HEK293T (cell line): Measurements from ENCODE around the gene TMEM167B.

Experiments
- CTCF ChIA-PET: fragments of 350-600 bp; formaldehyde crosslinking; extraction: SDS; loops from one replicate; lab custom pipeline; 2021; ENCODE audit warnings: antibody characterized with exemption, inconsistent platforms; lab: Yijun Ruan, JAX
- POLR2A ChIA-PET: fragments of 350-600 bp; formaldehyde crosslinking; extraction: SDS; loops from one replicate; lab custom pipeline; 2020; ENCODE audit warnings: antibody characterized with exemption, inconsistent platforms; lab: Yijun Ruan, JAX
- DNase-seq: peaks from one replicate; pipeline ENCODE4 v3.0.0; 2012; ENCODE audit warnings: mixed read lengths; ENCODE audit errors: extremely low spot score
- ARNT ChIP-seq: fragments of 450-650 bp; IDR thresholded peaks from 2 replicates; pipeline ENCODE4 v1.6.1; 2017; ENCODE audit warnings: mild to moderate bottlenecking
- BHLHE40 ChIP-seq: fragments of 450-650 bp; IDR thresholded peaks from 2 replicates; pipeline ENCODE4 v1.6.1; 2016; ENCODE audit warnings: mild to moderate bottlenecking, moderate library complexity, borderline replicate concordance
- CTBP1 ChIP-seq: fragments of 450-650 bp; IDR thresholded peaks from 2 replicates; pipeline ENCODE4 v1.6.1; 2016; ENCODE audit warnings: borderline replicate concordance
- ELF4 ChIP-seq: fragments of 450-650 bp; IDR thresholded peaks from 2 replicates; pipeline ENCODE4 v1.6.1; 2017; ENCODE audit warnings: antibody characterized with exemption
- FOXA1 ChIP-seq: fragments of 450-650 bp; IDR thresholded peaks from 2 replicates; pipeline ENCODE4 v1.6.1; 2016; ENCODE audit warnings: mild to moderate bottlenecking
- FOXK2 ChIP-seq: fragments of 450-650 bp; IDR thresholded peaks from 2 replicates; pipeline ENCODE4 v1.6.1; 2016; ENCODE audit warnings: mild to moderate bottlenecking
- FOXM1 ChIP-seq: fragments of 450-650 bp; IDR thresholded peaks from 2 replicates; pipeline ENCODE4 v1.6.1; 2017; ENCODE audit warnings: mild to moderate bottlenecking, borderline replicate concordance
- HDGF ChIP-seq: fragments of 450-650 bp; IDR thresholded peaks from 2 replicates; pipeline ENCODE4 v1.6.1; 2017; ENCODE audit warnings: antibody characterized with exemption, borderline replicate concordance
- L3MBTL2 ChIP-seq: fragments of 450-650 bp; conservative IDR thresholded peaks from 2 replicates; pipeline ENCODE4 v1.6.1; 2016; ENCODE audit warnings: mild to moderate bottlenecking
- LEF1 ChIP-seq: fragments of 450-650 bp; IDR thresholded peaks from 2 replicates; pipeline ENCODE4 v1.6.1; 2017; ENCODE audit warnings: mild to moderate bottlenecking, borderline replicate concordance
- NFRKB ChIP-seq: fragments of 450-650 bp; IDR thresholded peaks from 2 replicates; pipeline ENCODE4 v1.6.1; 2016; ENCODE audit warnings: mild to moderate bottlenecking, moderate library complexity
- PKNOX1 ChIP-seq: fragments of 450-650 bp; IDR thresholded peaks from 2 replicates; pipeline ENCODE4 v1.6.1; 2016
- SP1 ChIP-seq: fragments of 450-650 bp; IDR thresholded peaks from 2 replicates; pipeline ENCODE4 v1.6.1; 2017
- SUZ12 ChIP-seq: fragments of 450-650 bp; IDR thresholded peaks from 2 replicates; pipeline ENCODE4 v1.6.1; 2016; ENCODE audit warnings: mild to moderate bottlenecking
- TARDBP ChIP-seq: fragments of 450-650 bp; IDR thresholded peaks from 2 replicates; pipeline ENCODE4 v1.6.1; 2016
- ZNF384 ChIP-seq: fragments of 450-650 bp; IDR thresholded peaks from 2 replicates; pipeline ENCODE4 v1.6.1; 2016

The TMEM167B gene

GRCh38 chr1:109078317-109078716 is 12.2 kb upstream of the TMEM167B start:
- no peak for DNase-seq
- POLR2A ChIA-PET: interaction anchor here (3.3 kb wide), 1 partner anchor 10 kb away, joined by 24 read pairs; no protein-coding TSS in a partner anchor
- TF ChIP-seq L3MBTL2: no peak
- no peak for TF ChIP-seq BHLHE40
- TF ChIP-seq LEF1: no peak
- no peak for TF ChIP-seq ARNT
- TF ChIP-seq SUZ12: no peak
- TF ChIP-seq NFRKB: no peak
- no peak for TF ChIP-seq PKNOX1
- TF ChIP-seq FOXA1: no peak
- no peak for TF ChIP-seq ELF4
- TF ChIP-seq TARDBP: no peak
- CTCF ChIA-PET: no interaction called here

DNA sequence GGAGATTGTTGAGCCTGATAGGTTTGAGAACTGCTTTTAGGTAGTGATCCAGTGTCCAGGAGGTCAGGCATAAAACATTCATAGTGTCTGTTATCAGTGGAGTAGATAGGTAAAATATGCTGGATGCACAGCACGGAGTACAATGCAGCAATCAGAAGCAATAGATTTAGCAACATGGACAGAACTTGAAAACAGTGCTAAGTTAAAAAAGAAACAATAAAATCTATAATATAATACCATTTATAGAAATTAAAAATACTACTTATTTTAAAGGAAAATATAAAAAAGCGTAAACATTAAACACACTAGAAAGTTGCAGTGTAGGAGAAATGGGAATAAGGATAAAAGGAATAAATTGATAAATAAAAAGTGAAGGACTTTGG is 11.3 kb upstream of the TMEM167B start:
- ChIA-PET POLR2A (no interaction called here), CTCF (no interaction called here)
- TF ChIP-seq ELF4 (no peak), CTBP1 (no peak), FOXM1 (no peak)
- no peak for DNase-seq

DNA sequence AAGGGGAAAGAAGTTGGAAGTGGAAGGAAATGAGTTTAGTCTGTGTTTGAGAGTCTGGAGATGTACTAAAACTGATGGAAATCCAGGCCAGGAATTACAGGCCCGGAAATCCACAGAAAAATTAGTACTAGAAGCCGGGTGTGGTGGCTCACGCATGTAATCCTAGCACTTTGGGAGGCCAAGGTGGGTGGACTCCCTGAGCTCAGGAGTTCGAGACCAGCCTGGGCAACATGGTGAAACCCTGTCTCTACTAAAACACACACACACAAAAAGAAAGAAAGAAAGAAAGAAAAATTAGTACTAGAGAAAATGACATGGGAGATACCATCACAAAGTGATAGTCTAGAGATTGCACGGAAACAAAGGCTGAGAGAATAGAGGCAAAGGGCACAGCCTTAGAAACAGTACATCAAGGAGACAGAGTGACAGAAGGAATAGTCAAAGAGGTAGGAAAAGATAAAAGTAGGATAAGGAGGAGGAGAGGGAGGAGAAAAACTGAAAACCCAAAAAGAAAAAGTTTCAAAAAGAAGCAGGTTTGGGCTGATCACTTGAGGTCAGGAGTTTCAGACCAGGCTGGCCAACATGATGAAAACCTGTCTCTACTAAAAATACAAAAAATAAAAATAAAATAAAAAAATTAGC is 10.0 kb upstream of the TMEM167B start:
- TF ChIP-seq FOXM1: no peak
- TF ChIP-seq TARDBP: no peak
- no peak for TF ChIP-seq LEF1
- TF ChIP-seq SUZ12: no peak
- TF ChIP-seq PKNOX1: no peak
- no peak for TF ChIP-seq ZNF384
- no peak for TF ChIP-seq BHLHE40
- TF ChIP-seq SP1: no peak
- ChIA-PET POLR2A (no interaction called here), CTCF (interaction anchor here (0.7 kb wide), 1 partner anchor 176 kb away, joined by 4 read pairs; no protein-coding TSS in a partner anchor)
- no peak for DNase-seq

GRCh38 chr1:109083501-109083900 is 7.1 kb upstream of the TMEM167B start:
- TF ChIP-seq CTBP1 (no peak), SUZ12 (no peak), NFRKB (no peak), TARDBP (no peak), ZNF384 (no peak), ELF4 (no peak), LEF1 (no peak), BHLHE40 (no peak), SP1 (no peak), HDGF (no peak), FOXK2 (no peak), FOXA1 (no peak), FOXM1 (no peak), PKNOX1 (no peak), ARNT (no peak)
- ChIA-PET CTCF (interaction anchor here (1.4 kb wide), 1 partner anchor 29 kb away, joined by 4 read pairs; a partner anchor contains a TSS), POLR2A (interaction anchor here (0.6 to 4.0 kb wide), 4 partner anchors 8 to 1010 kb away, joined by 4 to 28 read pairs (median 8); partner anchors contain the start of gene TAF13)
- DNase-seq: no peak

GRCh38 chr1:109083923-109084322 is 6.6 kb upstream of the TMEM167B start:
- TF ChIP-seq SUZ12 (no peak), PKNOX1 (0 out of 2 replicates have a peak, but pooled peaks have one; percentile 26)
- ChIA-PET POLR2A (interaction anchor here (1.1 to 4.0 kb wide), 3 partner anchors 8 to 17 kb away, joined by 6 to 28 read pairs (median 9); partner anchors contain the start of gene TAF13), CTCF (no interaction called here)
- no peak for DNase-seq
